Measurements from ENCODE around the gene VSIR. TPM values are rescaled to one million over a fixed set of nuclear protein-coding genes. Genes with fewer than 3 reads are reported as not detected.

The VSIR gene
- total and polyA plus RNA-seq, 2 donors (not counting 1 experiment from before 2014, with no cell fraction given): 40.5 to 61.2 TPM

GRCh38 chr10:71745664-71746250 lies 27.6 kb downstream of the VSIR start:
- peak overlapping the region; percentile 100 for H3K27ac Mint-ChIP-seq
- ChIA-PET CTCF (interaction anchor here (1.0 to 3.6 kb wide), 6 partner anchors 13 to 66 kb away, joined by 3 to 26 read pairs (median 4); partner anchors contain the start of gene VSIR), POLR2A (no interaction called here)
- H4K20me1 ChIP-seq (ENCODE audit: control insufficient read depth, insufficient read depth, low read length, poor library complexity, severe bottlenecking): no peaks in the 10 kb centered on the region
- 100% methylated on average over 2 of the region's 2 CpGs for WGBS (ENCODE audit: insufficient coverage)
- no peak overlapping the region for H3K4me3 ChIP-seq (ENCODE audit: control extremely low read depth in 1 of 5, extremely low read depth in 1 of 5, insufficient read depth in 1 of 5, low read depth in 2 of 5, low read length in 4 of 5)
- H3K79me2 ChIP-seq (ENCODE audit: control insufficient read depth, insufficient read depth, low read length): no peaks in the 10 kb centered on the region
- intact Hi-C loops (cut with micrococcal nuclease): no loop called here
- H2AFZ ChIP-seq (ENCODE audit: insufficient read depth, low read depth, low read length, poor library complexity, severe bottlenecking): no peak overlapping the region
- no peaks in the 10 kb centered on the region for H3K9me3 Mint-ChIP-seq (ENCODE audit: insufficient read depth)
- DNase-seq: no peak
- H3K9ac ChIP-seq (ENCODE audit: low read length): no peak overlapping the region
- H3K4me2 ChIP-seq (replicated peaks; ENCODE audit: low read depth, low read length, poor library complexity, severe bottlenecking): peak overlapping the region; percentile 74
- TF ChIP-seq EZH2 (IDR thresholded peaks at IDR 0.05; ENCODE audit: borderline replicate concordance, insufficient read depth, low read depth, low read length, poor library complexity, severe bottlenecking) (no peak), CTCF (IDR thresholded peaks at IDR 0.05) (no peak)
- peaks cover 0 to 10% (median 0%) of the 10 kb centered on the region in 3 donors for H3K9me3 ChIP-seq (ENCODE audit: control extremely low read depth in 1 of 3, control insufficient read depth in 2 of 3, insufficient read depth in 1 of 3, low read length in 2 of 3)
- no peak for ATAC-seq (ENCODE audit: low read depth)
- peak overlapping the region in 1 of 2 donors; percentile 84 for H3K27ac ChIP-seq (ENCODE audit: low read length in 2 of 2)
- H3K27me3 ChIP-seq (replicated peaks in 1 of 4; ENCODE audit: control extremely low read depth in 1 of 4, control insufficient read depth in 3 of 4, insufficient read depth in 4 of 4, low read length in 3 of 4): no peaks in the 10 kb centered on the region
- no peaks in the 10 kb centered on the region for H3K27me3 Mint-ChIP-seq
- H3K4me3 Mint-ChIP-seq: peak overlapping the region; percentile 54
- H3K36me3 ChIP-seq (replicated peaks in 1 of 2; ENCODE audit: control extremely low read depth in 1 of 2, control insufficient read depth in 1 of 2, extremely low read depth in 1 of 2, insufficient read depth in 2 of 2, low read length in 1 of 2): peaks cover 0 to 8% of the 10 kb centered on the region in 2 experiments
- H3K4me1 Mint-ChIP-seq: peaks cover 82% of the 10 kb centered on the region
- H3K4me1 ChIP-seq (ENCODE audit: control insufficient read depth in 2 of 2, insufficient read depth in 2 of 2, low read length in 2 of 2): peaks cover 59 to 89% of the 10 kb centered on the region in 2 donors

- no peak overlapping the region for H3K4me3 Mint-ChIP-seq
- TF ChIP-seq EZH2 (IDR thresholded peaks at IDR 0.05; ENCODE audit: borderline replicate concordance, insufficient read depth, low read depth, low read length, poor library complexity, severe bottlenecking): no peak
- no peak for TF ChIP-seq CTCF (IDR thresholded peaks at IDR 0.05)
- peak overlapping the region; percentile 0 for H3K27ac Mint-ChIP-seq
- Histone ChIP-seq H3K4me1 (ENCODE audit: control insufficient read depth in 2 of 2, insufficient read depth in 2 of 2, low read length in 2 of 2) (peaks cover 54 to 89% of the 10 kb centered on the region in 2 donors), H3K27ac (ENCODE audit: low read length in 2 of 2) (no peak overlapping the region), H2AFZ (ENCODE audit: insufficient read depth, low read depth, low read length, poor library complexity, severe bottlenecking) (no peak overlapping the region), H3K27me3 (replicated peaks in 1 of 4; ENCODE audit: control extremely low read depth in 1 of 4, control insufficient read depth in 3 of 4, insufficient read depth in 4 of 4, low read length in 3 of 4) (no peaks in the 10 kb centered on the region), H3K79me2 (ENCODE audit: control insufficient read depth, insufficient read depth, low read length) (no peaks in the 10 kb centered on the region), H3K4me3 (ENCODE audit: control extremely low read depth in 1 of 5, extremely low read depth in 1 of 5, insufficient read depth in 1 of 5, low read depth in 2 of 5, low read length in 4 of 5) (no peak overlapping the region), H3K9me3 (ENCODE audit: control extremely low read depth in 1 of 3, control insufficient read depth in 2 of 3, insufficient read depth in 1 of 3, low read length in 2 of 3) (peaks cover 0 to 10% (median 0%) of the 10 kb centered on the region in 3 donors), H4K20me1 (ENCODE audit: control insufficient read depth, insufficient read depth, low read length, poor library complexity, severe bottlenecking) (no peaks in the 10 kb centered on the region), H3K4me2 (replicated peaks; ENCODE audit: low read depth, low read length, poor library complexity, severe bottlenecking) (no peak overlapping the region), H3K9ac (ENCODE audit: low read length) (no peak overlapping the region), H3K36me3 (replicated peaks in 1 of 2; ENCODE audit: control extremely low read depth in 1 of 2, control insufficient read depth in 1 of 2, extremely low read depth in 1 of 2, insufficient read depth in 2 of 2, low read length in 1 of 2) (peaks cover 0 to 2% of the 10 kb centered on the region in 2 experiments)
- DNase-seq (no peak), ATAC-seq (ENCODE audit: low read depth) (no peak)
- WGBS (ENCODE audit: insufficient coverage): 100% methylated on average over 2 of the region's 8 CpGs
- intact Hi-C loops (cut with micrococcal nuclease): no loop called here
- ChIA-PET POLR2A (no interaction called here), CTCF (interaction anchor here (1.0 to 1.7 kb wide), 3 partner anchors 12 to 48 kb away, joined by 3 to 5 read pairs (median 3); no protein-coding TSS in a partner anchor)
- H3K27me3 Mint-ChIP-seq: no peaks in the 10 kb centered on the region
- peaks cover 81% of the 10 kb centered on the region for H3K4me1 Mint-ChIP-seq
- H3K9me3 Mint-ChIP-seq (ENCODE audit: insufficient read depth): no peaks in the 10 kb centered on the region
Observed at GRCh38 chr10:71744897-71745663, 28.2 kb downstream of the VSIR start.
